A549 (cell line): ENCODE measurements around the gene ASIC2. TPM values are rescaled to one million over a fixed set of nuclear protein-coding genes. Genes with fewer than 3 reads are reported as not detected.
A peak's percentile ranks its signal among the peaks of the same experiment; 100 is the strongest.

Source experiments
- ATAC-seq, 2 experiments: fragments of 200-7000 bp in 1 of 2; fragments of >200 bp in 1 of 2; cut with Nextera tagmentation in 1 of 2; cut with Tn5 transposase in 1 of 2; 3 replicates each; pipeline versions ENCODE4 v1.8.0 to v1.9.1; 2018 to 2020; ENCODE audit warnings: mild to moderate bottlenecking in 1 of 2, moderate library complexity in 1 of 2
- CTCF ChIA-PET: fragments of 300-600 bp; sonication (Branson Sonifier 250); formaldehyde crosslinking; extraction: SDS; loops from one replicate; lab custom pipeline; 2021; ENCODE audit warnings: antibody characterized with exemption, inconsistent platforms; lab: Yijun Ruan, JAX
- POLR2A ChIA-PET: fragments of 350-600 bp; formaldehyde crosslinking; extraction: SDS; loops from one replicate; lab custom pipeline; 2021; ENCODE audit warnings: antibody characterized with exemption, inconsistent platforms; lab: Yijun Ruan, JAX
- DNase-seq, 2 experiments: peaks; one replicate each; pipeline versions ENCODE4 v3.0.0 to v3.0.0-alpha.2; 2011 to 2016; ENCODE audit warnings: low read depth in 1 of 2, low spot score in 1 of 2
- FAIRE-seq: peaks from 2 replicates; lab custom pipeline; 2011; peaks lifted over from hg19 to GRCh38; lab: Jason Lieb, UNC
- H3K27ac ChIP-seq, 2 experiments: fragments of >200 bp; sonication (Bioruptor Twin); formaldehyde crosslinking; 3 replicates each; pipeline ENCODE4 v1.5.1; 2016 to 2017
- H3K4me1 ChIP-seq: fragments of >200 bp; sonication (Bioruptor Twin); formaldehyde crosslinking; 3 replicates; pipeline ENCODE4 v1.6.1; 2016
- H3K4me2 ChIP-seq: fragments of >200 bp; sonication (Bioruptor Twin); formaldehyde crosslinking; 3 replicates; pipeline ENCODE4 v1.6.1; 2016
- H3K4me3 ChIP-seq: fragments of >200 bp; sonication (Bioruptor Twin); formaldehyde crosslinking; 3 replicates; pipeline ENCODE4 v1.5.1; 2016
- H3K9me3 ChIP-seq: fragments of >200 bp; sonication (Bioruptor Twin); formaldehyde crosslinking; 3 replicates; pipeline ENCODE4 v1.6.1; 2016
- BCL3 ChIP-seq: fragments of >200 bp; sonication (Bioruptor Twin); formaldehyde crosslinking; IDR thresholded peaks from 3 replicates; pipeline ENCODE4 v1.6.1; 2016
- BHLHE40 ChIP-seq: IDR thresholded peaks from 2 replicates; pipeline ENCODE4 v1.6.1; 2012; ENCODE audit warnings: low read depth, low read length, inconsistent platforms
- CBX2 ChIP-seq: fragments of 200-600 bp; sonication (generic); IDR thresholded peaks from 2 replicates; pipeline ENCODE4 v1.6.1; 2016; ENCODE audit warnings: low read depth, mild to moderate bottlenecking, borderline replicate concordance
- CTCF ChIP-seq: fragments of >200 bp; sonication (Bioruptor Twin); formaldehyde crosslinking; IDR thresholded peaks from 3 replicates; pipeline ENCODE4 v1.5.1; 2016
- EHF ChIP-seq: fragments of 250-450 bp; sonication (Bioruptor Pico); IDR thresholded peaks from 2 replicates; pipeline ENCODE4 v1.5.0; 2020; ENCODE audit warnings: mild to moderate bottlenecking
- EHMT2 ChIP-seq: fragments of 200-600 bp; sonication (generic); IDR thresholded peaks from 2 replicates; pipeline ENCODE4 v1.6.1; 2016; ENCODE audit warnings: antibody characterized with exemption, low read depth, mild to moderate bottlenecking, moderate library complexity
- ELK1 ChIP-seq: fragments of 150-350 bp; IDR thresholded peaks from 2 replicates; pipeline ENCODE4 v1.6.1; 2014; ENCODE audit warnings: low read depth, mild to moderate bottlenecking, low read length
- EP300 ChIP-seq, 2 experiments: fragments of >200 bp; sonication (Bioruptor Twin); formaldehyde crosslinking; IDR thresholded peaks; 2 replicates in 1 of 2; 3 replicates in 1 of 2; pipeline ENCODE4 v1.6.1; 2016 to 2017
- ESRRA ChIP-seq: fragments of 150-350 bp; IDR thresholded peaks from 2 replicates; pipeline ENCODE4 v1.6.1; 2014; ENCODE audit warnings: mild to moderate bottlenecking, low read length, borderline replicate concordance
- FOSL2 ChIP-seq, 2 experiments: fragments of 450-650 bp in 1 of 2; fragments of >200 bp in 1 of 2; sonication (Bioruptor Twin) in 1 of 2; formaldehyde crosslinking; IDR thresholded peaks; 2 replicates each; pipeline versions ENCODE4 v1.5.0 to v1.6.1; 2016 to 2020; ENCODE audit warnings: mild to moderate bottlenecking in 1 of 2, moderate library complexity in 1 of 2
- HDAC2 ChIP-seq: fragments of 200-600 bp; sonication (generic); IDR thresholded peaks from 2 replicates; pipeline ENCODE4 v1.6.1; 2016
- HOXA7 ChIP-seq: fragments of 250-450 bp; sonication (Bioruptor Pico); IDR thresholded peaks from 2 replicates; pipeline ENCODE4 v1.5.0; 2020; ENCODE audit warnings: mild to moderate bottlenecking, moderate library complexity
- HOXB13 ChIP-seq: fragments of 250-450 bp; sonication (Bioruptor Pico); IDR thresholded peaks from 2 replicates; pipeline ENCODE4 v1.5.0; 2020; ENCODE audit warnings: low read depth, mild to moderate bottlenecking, moderate library complexity
- HOXB5 ChIP-seq: fragments of 250-450 bp; sonication (Bioruptor Pico); IDR thresholded peaks from 2 replicates; pipeline ENCODE4 v1.5.0; 2020; ENCODE audit warnings: mild to moderate bottlenecking, moderate library complexity
- JUN ChIP-seq, 2 experiments: fragments of >200 bp; sonication (Bioruptor Twin); formaldehyde crosslinking; IDR thresholded peaks; 2 replicates in 1 of 2; 3 replicates in 1 of 2; pipeline ENCODE4 v1.6.1; 2016 to 2017
- JUNB ChIP-seq: fragments of >200 bp; sonication (Bioruptor Twin); formaldehyde crosslinking; IDR thresholded peaks from 2 replicates; pipeline ENCODE4 v1.6.1; 2016
- KDM1A ChIP-seq: fragments of 200-600 bp; sonication (generic); IDR thresholded peaks from 2 replicates; pipeline ENCODE4 v1.6.1; 2016; ENCODE audit warnings: low read depth, mild to moderate bottlenecking
- MAZ ChIP-seq: fragments of 150-350 bp; IDR thresholded peaks from 2 replicates; pipeline ENCODE4 v1.6.1; 2014; ENCODE audit warnings: antibody characterized with exemption, low read depth, low read length, borderline replicate concordance
- NFE2L2 ChIP-seq: fragments of 150-350 bp; conservative IDR thresholded peaks from 2 replicates; pipeline ENCODE4 v1.6.1; 2014; ENCODE audit warnings: low read length
- NPAS2 ChIP-seq: fragments of 250-450 bp; sonication (Bioruptor Pico); IDR thresholded peaks from 2 replicates; pipeline ENCODE4 v1.8.0; 2022; ENCODE audit warnings: mild to moderate bottlenecking, moderate library complexity, borderline replicate concordance
- NR3C1 ChIP-seq: fragments of >200 bp; sonication (Bioruptor Twin); formaldehyde crosslinking; IDR thresholded peaks from 3 replicates; pipeline ENCODE4 v1.6.1; 2017
- PBX3 ChIP-seq: IDR thresholded peaks from 2 replicates; pipeline ENCODE4 v1.6.1; 2012
- RAD21 ChIP-seq, 2 experiments: fragments of >200 bp in 1 of 2; sonication (Bioruptor Twin) in 1 of 2; formaldehyde crosslinking in 1 of 2; IDR thresholded peaks in 1 of 2; conservative IDR thresholded peaks in 1 of 2; 2 replicates in 1 of 2; 3 replicates in 1 of 2; pipeline ENCODE4 v1.6.1; 2012 to 2018; ENCODE audit warnings: inconsistent platforms in 1 of 2
- RCOR1 ChIP-seq: fragments of 150-350 bp; IDR thresholded peaks from 2 replicates; pipeline ENCODE4 v1.6.1; 2014; ENCODE audit warnings: antibody characterized with exemption, low read length, low read depth
- REST ChIP-seq: fragments of 200-600 bp; sonication (generic); IDR thresholded peaks from 2 replicates; pipeline ENCODE4 v1.6.1; 2016; ENCODE audit warnings: antibody characterized with exemption, mild to moderate bottlenecking, moderate library complexity
- RFX5 ChIP-seq: fragments of 450-650 bp; IDR thresholded peaks from 2 replicates; pipeline ENCODE4 v1.7.1; 2014; ENCODE audit warnings: antibody characterized with exemption, mild to moderate bottlenecking, moderate library complexity
- WGBS: methylation state at CpG from one replicate; pipeline ENCODE4 v1.1.6; 2017; ENCODE audit errors: missing lambda C conversion rate; 5-methylcytosine and 5-hydroxymethylcytosine counted together
- polyA plus RNA-seq, 4 experiments: library from polyadenylated mRNA; depleted of rRNA in 3 of 4; stranded (reverse); fragments of >200 nt; fragmentation: RNase III in 1 of 4; extraction: RNeasy Plus Mini Kit Qiagen cat#74134 plus additional on column Dnase treatment in 1 of 4; gene quantifications; 2 replicates in 3 of 4; 3 replicates in 1 of 4; pipeline ENCODE4 v1.2.3, GENCODE V29; 2011 to 2017

Gene ASIC2
- polyA plus RNA-seq, 2 of the 4 experiments (the other 2 are of a cell fraction): 1.5 to 1.9 TPM

- Histone ChIP-seq H3K4me1 (no peaks in the 10 kb centered on the region), H3K4me3 (no peak overlapping the region), H3K27ac (no peak overlapping the region), H3K9me3 (no peaks in the 10 kb centered on the region), H3K4me2 (no peak overlapping the region)
- CTCF ChIA-PET: interaction anchor here (0.5 to 5.0 kb wide), 9 partner anchors 10 to 270 kb away, joined by 3 to 22 read pairs (median 3); no protein-coding TSS in a partner anchor
- DNase-seq (no peak), ATAC-seq (peak in 1 of 2 experiments; percentile 30; a peak in 2 of 6 replicates), FAIRE-seq (no peak)
- POLR2A ChIA-PET: no interaction called here
- TF ChIP-seq JUN (IDR thresholded peaks at IDR 0.05) (no peak), EP300 (IDR thresholded peaks at IDR 0.05) (no peak), JUNB (no peak), RAD21 (conservative IDR thresholded peaks at IDR 0.05 in 1 of 2, IDR thresholded peaks at IDR 0.05 in 1 of 2) (no peak), EHF (CRISPR knock-in tag) (no peak), HOXB5 (no peak), CBX2 (no peak), PBX3 (no peak), BHLHE40 (no peak), CTCF (no peak), ELK1 (no peak), HOXA7 (CRISPR knock-in tag) (no peak), NPAS2 (CRISPR knock-in tag) (no peak), BCL3 (no peak), EHMT2 (no peak)
- 70% methylated on average over 12 of the region's 12 CpGs for WGBS
Measured at GRCh38 chr17:33021731-33022408, 271.2 kb downstream of the ASIC2 start.

- Histone ChIP-seq H3K4me2 (no peak overlapping the region), H3K4me3 (no peak overlapping the region), H3K4me1 (peaks cover 12% of the 10 kb centered on the region), H3K9me3 (no peaks in the 10 kb centered on the region), H3K27ac (no peak overlapping the region)
- 67% methylated on average over 17 of the region's 17 CpGs for WGBS
- TF ChIP-seq FOSL2 (IDR thresholded peaks at IDR 0.05): no peak
- TF ChIP-seq FOSL2 (CRISPR knock-in tag; IDR thresholded peaks at IDR 0.05): no peak
- no peak for TF ChIP-seq HDAC2
- TF ChIP-seq NR3C1: no peak
- TF ChIP-seq KDM1A: no peak
- TF ChIP-seq JUN (IDR thresholded peaks at IDR 0.05): no peak
- TF ChIP-seq EHF (CRISPR knock-in tag): no peak
- no peak for TF ChIP-seq BHLHE40
- no peak for TF ChIP-seq HOXB13
- no peak for TF ChIP-seq NFE2L2
- no peak for TF ChIP-seq ESRRA
- TF ChIP-seq MAZ: no peak
- TF ChIP-seq RCOR1: no peak
- TF ChIP-seq REST: no peak
- no peak for TF ChIP-seq RFX5
- ChIA-PET POLR2A (no interaction called here), CTCF (interaction anchor here (5.0 kb wide), 1 partner anchor 21 kb away, joined by 22 read pairs; no protein-coding TSS in a partner anchor)
- FAIRE-seq (no peak), ATAC-seq (no peak), DNase-seq (no peak)
Measured at GRCh38 chr17:33019161-33019890, 273.8 kb downstream of the ASIC2 start.
